Mesothelial cell of epicardium (in vitro differentiated cells): ENCODE measurements around the gene GALNT6. TPM values are rescaled to one million over a fixed set of nuclear protein-coding genes. Genes with fewer than 3 reads are reported as not detected.

ENCODE experiments used
- DNase-seq, 2 experiments: peaks; one replicate each; pipeline ENCODE4 v3.0.0; 2021; ENCODE audit warnings: low spot score in 2 of 2; ENCODE audit not compliant: unreplicated experiment in 2 of 2
- H3K27ac Mint-ChIP-seq: 2 replicates; pipeline ENCODE4 v1.8.0; 2021; ENCODE audit warnings: mixed read lengths
- H3K27me3 Mint-ChIP-seq: 2 replicates; pipeline ENCODE4 v1.8.0; 2021; ENCODE audit warnings: low read depth, mixed read lengths
- H3K36me3 Mint-ChIP-seq: 2 replicates; pipeline ENCODE4 v1.8.0; 2021; ENCODE audit warnings: mixed read lengths
- H3K4me1 Mint-ChIP-seq: 2 replicates; pipeline ENCODE4 v1.8.0; 2021; ENCODE audit warnings: mixed read lengths
- H3K4me3 Mint-ChIP-seq: 2 replicates; pipeline ENCODE4 v1.8.0; 2021; ENCODE audit warnings: mild to moderate bottlenecking, moderate library complexity, mixed read lengths
- H3K9me3 Mint-ChIP-seq: 2 replicates; pipeline ENCODE4 v1.8.0; 2021; ENCODE audit warnings: mixed read lengths
- total RNA-seq: library from RNA; stranded (reverse); gene quantifications from 3 replicates; pipeline ENCODE4 v1.2.1, GENCODE V29; 2021
- TF ChIP-seq, protein P1 (sequence below): fragments of 200-600 bp; sonication (generic); IDR thresholded peaks from one replicate; pipeline ENCODE4 v1.5.0; 2021; ENCODE audit warnings: antibody characterized with exemption; ENCODE audit not compliant: unreplicated experiment

The GALNT6 gene
- total RNA-seq, 1 donor from 2014 or later, result 12.8 TPM

DNA sequence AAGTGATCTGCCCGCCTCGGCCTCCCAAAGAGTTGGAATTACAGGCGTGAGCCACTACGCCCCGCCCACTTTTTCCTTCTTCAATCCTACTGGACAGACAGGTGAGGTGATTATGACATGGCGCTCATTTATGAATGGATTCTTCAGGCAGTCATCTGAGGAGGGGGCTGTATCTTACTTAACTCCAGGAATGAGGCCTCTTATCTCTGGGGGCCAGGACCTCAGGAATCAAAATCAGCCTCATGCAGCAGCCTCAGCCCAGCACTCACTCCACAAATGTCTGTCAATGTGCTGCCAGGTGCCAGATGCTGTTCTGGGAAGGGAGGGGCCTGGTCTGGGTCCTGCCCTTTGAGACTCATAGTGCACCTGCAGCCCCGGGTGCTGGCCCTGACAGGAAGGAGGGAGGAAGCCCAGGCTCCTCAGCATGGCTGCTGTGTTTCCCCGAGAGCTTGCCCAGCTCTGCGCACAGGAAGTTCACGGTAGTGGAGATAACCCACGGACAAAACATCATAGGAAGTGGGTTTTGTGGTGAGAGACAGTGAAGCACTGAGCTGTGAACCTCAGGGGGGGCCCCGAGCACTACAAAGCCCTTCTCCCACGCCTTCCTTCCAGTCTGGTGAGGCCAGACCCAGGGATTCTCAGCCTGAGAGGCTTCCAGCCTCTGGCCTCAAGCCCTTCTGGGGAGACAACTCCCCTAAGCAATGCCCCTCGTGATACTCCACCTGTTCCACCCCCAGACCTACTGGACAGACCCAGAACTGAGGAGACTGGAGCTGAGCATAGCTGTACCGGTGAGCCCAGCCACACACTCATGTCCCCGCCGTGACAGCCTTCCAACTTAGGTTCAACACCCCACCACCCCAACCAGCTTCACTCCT lies 22.3 kb downstream of the GALNT6 start:
- H3K9me3 Mint-ChIP-seq, result no peaks in the 10 kb centered on the region
- no peaks in the 10 kb centered on the region for H3K27me3 Mint-ChIP-seq
- DNase-seq, result no peak
- H3K4me3 Mint-ChIP-seq, result no peak overlapping the region
- peak overlapping the region; percentile 31 for H3K27ac Mint-ChIP-seq
- TF ChIP-seq, protein P1, sequence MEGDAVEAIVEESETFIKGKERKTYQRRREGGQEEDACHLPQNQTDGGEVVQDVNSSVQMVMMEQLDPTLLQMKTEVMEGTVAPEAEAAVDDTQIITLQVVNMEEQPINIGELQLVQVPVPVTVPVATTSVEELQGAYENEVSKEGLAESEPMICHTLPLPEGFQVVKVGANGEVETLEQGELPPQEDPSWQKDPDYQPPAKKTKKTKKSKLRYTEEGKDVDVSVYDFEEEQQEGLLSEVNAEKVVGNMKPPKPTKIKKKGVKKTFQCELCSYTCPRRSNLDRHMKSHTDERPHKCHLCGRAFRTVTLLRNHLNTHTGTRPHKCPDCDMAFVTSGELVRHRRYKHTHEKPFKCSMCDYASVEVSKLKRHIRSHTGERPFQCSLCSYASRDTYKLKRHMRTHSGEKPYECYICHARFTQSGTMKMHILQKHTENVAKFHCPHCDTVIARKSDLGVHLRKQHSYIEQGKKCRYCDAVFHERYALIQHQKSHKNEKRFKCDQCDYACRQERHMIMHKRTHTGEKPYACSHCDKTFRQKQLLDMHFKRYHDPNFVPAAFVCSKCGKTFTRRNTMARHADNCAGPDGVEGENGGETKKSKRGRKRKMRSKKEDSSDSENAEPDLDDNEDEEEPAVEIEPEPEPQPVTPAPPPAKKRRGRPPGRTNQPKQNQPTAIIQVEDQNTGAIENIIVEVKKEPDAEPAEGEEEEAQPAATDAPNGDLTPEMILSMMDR, result no peak
- H3K4me1 Mint-ChIP-seq, result peaks cover 31% of the 10 kb centered on the region
- H3K36me3 Mint-ChIP-seq, result peaks cover 3% of the 10 kb centered on the region

DNA sequence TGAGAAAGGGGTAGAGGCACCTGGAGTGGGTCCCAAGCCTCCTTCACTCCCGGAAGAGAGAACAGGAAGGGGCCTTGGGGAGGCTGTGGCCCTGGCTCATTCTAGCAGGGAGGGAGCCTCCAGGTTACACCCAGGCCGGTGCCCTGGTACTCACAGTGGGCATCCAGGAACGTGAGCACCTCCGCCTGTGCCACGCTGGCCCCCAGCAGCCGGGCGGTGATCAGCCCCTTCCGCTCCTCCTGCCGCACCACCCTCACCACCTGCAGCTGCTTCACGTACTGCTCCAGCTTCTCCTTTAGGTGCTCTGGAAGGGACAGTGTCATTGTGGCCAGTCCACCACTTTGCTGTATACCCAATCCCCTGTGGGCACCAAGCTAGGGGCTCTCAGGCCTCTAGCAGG lies 25.9 kb downstream of the GALNT6 start:
- TF ChIP-seq, protein P1, result no peak
- H3K4me3 Mint-ChIP-seq, result no peak overlapping the region
- no peaks in the 10 kb centered on the region for H3K27me3 Mint-ChIP-seq
- no peaks in the 10 kb centered on the region for H3K36me3 Mint-ChIP-seq
- H3K27ac Mint-ChIP-seq, result no peak overlapping the region
- peaks cover 28% of the 10 kb centered on the region for H3K4me1 Mint-ChIP-seq
- no peaks in the 10 kb centered on the region for H3K9me3 Mint-ChIP-seq
- no peak for DNase-seq

DNA sequence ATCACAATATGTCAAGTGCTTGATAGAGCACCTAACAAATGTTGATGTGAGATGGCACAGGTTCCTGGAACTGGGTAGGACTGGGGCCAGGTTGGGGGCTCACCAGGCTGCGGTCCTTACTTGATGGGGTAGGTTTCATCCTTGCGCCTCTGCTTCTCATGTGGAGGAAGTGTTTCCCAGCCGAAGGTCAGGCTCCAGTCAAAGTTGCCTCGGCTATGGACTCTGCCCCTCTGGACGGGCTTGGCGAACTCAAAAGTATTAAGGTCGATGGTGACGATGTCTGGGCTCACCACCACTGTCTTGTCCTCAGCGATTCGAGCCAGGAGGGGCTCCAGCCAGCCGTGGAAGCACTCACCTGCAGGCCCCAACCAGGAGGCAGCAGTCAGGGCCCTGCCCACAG lies 27.2 kb downstream of the GALNT6 start:
- Mint-ChIP-seq H3K27me3 (no peaks in the 10 kb centered on the region), H3K9me3 (no peaks in the 10 kb centered on the region), H3K27ac (peak overlapping the region; percentile 22), H3K4me1 (peaks cover 19% of the 10 kb centered on the region), H3K4me3 (no peak overlapping the region), H3K36me3 (no peaks in the 10 kb centered on the region)
- DNase-seq, result no peak
- TF ChIP-seq, protein P1, result no peak

DNA sequence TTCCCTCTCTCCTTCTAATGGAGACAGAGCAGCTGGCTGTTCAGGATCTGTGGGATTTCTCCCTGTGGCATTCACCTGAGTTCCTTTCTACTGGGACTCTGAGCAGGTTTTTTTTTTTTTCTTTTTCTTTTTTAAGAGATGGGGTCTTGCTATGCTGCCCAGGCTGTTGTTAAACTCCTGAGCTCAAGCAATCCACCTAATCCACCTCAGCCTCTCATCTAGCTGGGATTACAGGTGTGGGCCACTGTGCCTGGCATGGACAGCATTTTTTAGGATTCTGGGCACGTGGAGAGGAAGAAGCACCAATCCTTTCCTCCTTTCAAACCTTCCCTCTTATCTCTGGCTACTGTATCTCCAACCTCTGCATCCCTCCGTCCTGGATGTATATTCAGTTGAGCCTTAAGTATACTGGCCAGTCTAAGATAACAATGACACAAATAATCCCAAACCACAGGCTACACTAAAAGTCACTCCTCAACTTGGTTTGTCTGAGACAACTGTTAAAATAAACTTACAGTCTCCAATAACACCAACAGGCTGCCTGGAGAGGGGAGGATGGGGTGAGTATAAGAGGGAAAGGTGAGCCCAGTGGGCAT lies 28.4 kb downstream of the GALNT6 start:
- H3K9me3 Mint-ChIP-seq, result no peaks in the 10 kb centered on the region
- no peak for DNase-seq
- H3K27me3 Mint-ChIP-seq, result no peaks in the 10 kb centered on the region
- no peak overlapping the region for H3K27ac Mint-ChIP-seq
- H3K36me3 Mint-ChIP-seq, result peaks cover 5% of the 10 kb centered on the region
- peaks cover 13% of the 10 kb centered on the region for H3K4me1 Mint-ChIP-seq
- TF ChIP-seq, protein P1, result no peak
- H3K4me3 Mint-ChIP-seq, result no peak overlapping the region

DNA sequence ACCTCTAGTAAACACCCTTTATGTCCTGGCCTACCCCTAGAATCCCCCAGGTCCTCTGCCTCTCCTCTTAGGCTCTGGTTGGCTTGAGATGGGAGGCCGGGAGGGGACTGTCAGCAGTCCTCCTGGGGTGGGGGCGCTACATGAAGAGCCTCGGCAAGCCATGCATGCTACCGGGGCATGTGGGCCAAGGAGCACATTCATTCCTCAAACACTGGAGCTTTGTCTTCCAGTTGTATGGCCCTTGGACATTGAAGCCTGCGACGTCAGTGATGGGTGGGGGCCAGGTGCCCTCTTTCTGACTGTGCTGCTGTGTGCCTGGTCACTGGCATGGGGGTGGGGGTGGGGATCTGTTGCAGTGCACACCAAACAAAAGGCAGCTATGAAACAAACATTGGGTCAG lies 28.9 kb downstream of the GALNT6 start:
- Mint-ChIP-seq H3K27me3 (no peaks in the 10 kb centered on the region), H3K4me1 (peaks cover 13% of the 10 kb centered on the region), H3K27ac (no peak overlapping the region), H3K36me3 (peaks cover 5% of the 10 kb centered on the region), H3K9me3 (no peaks in the 10 kb centered on the region), H3K4me3 (no peak overlapping the region)
- DNase-seq, result no peak
- TF ChIP-seq, protein P1, result no peak
